Stomach (tissue), 9 donors: ENCODE data around the gene OR14K1. TPM values are rescaled to one million over a fixed set of nuclear protein-coding genes. Genes with fewer than 3 reads are reported as not detected.

Source experiments
- DNase-seq, 2 donors: peaks; one replicate each; pipeline versions ENCODE4 v3.0.0 to v3.0.0-alpha.2; 2013 to 2019
- H3K27ac ChIP-seq, 5 donors: fragments of 200-600 bp in 4 of 5; sonication (generic) in 4 of 5; one replicate each; pipeline ENCODE4 v1.5.1; 2013 to 2019; ENCODE audit warnings: mild to moderate bottlenecking in 1 of 5, moderate library complexity in 1 of 5
- H3K27me3 ChIP-seq, 3 donors: fragments of 200-600 bp; sonication (generic); one replicate each; pipeline ENCODE4 v1.5.1; 2017 to 2019; ENCODE audit warnings: mixed run types in 1 of 3
- H3K36me3 ChIP-seq, 4 donors: fragments of 200-600 bp; sonication (generic); 1 replicate in 3 of 4; 2 replicates in 1 of 4; pipeline ENCODE4 v1.5.1; 2016 to 2019
- H3K4me1 ChIP-seq, 4 donors: fragments of 200-600 bp; sonication (generic); one replicate each; pipeline ENCODE4 v1.5.1; 2016 to 2019
- H3K4me3 ChIP-seq, 4 donors: fragments of 200-600 bp; sonication (generic) in 3 of 4; one replicate each; pipeline ENCODE4 v1.5.1; 2016 to 2019; ENCODE audit warnings: mild to moderate bottlenecking in 1 of 4
- H3K9me3 ChIP-seq, 4 donors: fragments of 200-600 bp; sonication (generic); one replicate each; pipeline ENCODE4 v1.5.1; 2016 to 2019
- CTCF ChIP-seq, 7 experiments: fragments of 450-650 bp in 4 of 7; fragments of 200-600 bp in 3 of 7; sonication (generic) in 3 of 7; IDR thresholded peaks; one replicate each; pipeline ENCODE4 v1.5.1; 2016 to 2019; ENCODE audit warnings: antibody characterized with exemption in 7 of 7, control low read depth in 2 of 7, mild to moderate bottlenecking in 1 of 7
- POLR2A ChIP-seq, 4 donors: fragments of 450-650 bp; IDR thresholded peaks; one replicate each; pipeline ENCODE4 v1.6.1; 2016; ENCODE audit warnings: antibody characterized with exemption in 4 of 4, control low read depth in 2 of 4, mild to moderate bottlenecking in 1 of 4, moderate library complexity in 1 of 4
- POLR2AphosphoS5 ChIP-seq, 3 donors: sonication (generic); formaldehyde crosslinking; IDR thresholded peaks; one replicate each; pipeline ENCODE4 v1.6.1; 2016; ENCODE audit warnings: antibody characterized with exemption in 3 of 3
- intact Hi-C: fragments of 100-400 bp; cut with DNase I; formaldehyde crosslinking; loops from one replicate; pipeline ENCODE4 v1.15.1; 2023; ENCODE audit warnings: low total_unique reads
- polyA plus RNA-seq, 3 donors: library from polyadenylated mRNA; stranded (reverse); fragments of 200-250 nt; gene quantifications; one replicate each; pipeline ENCODE4 v1.2.3, GENCODE V29; 2013
- total RNA-seq, 5 donors: library from RNA; depleted of rRNA; stranded (reverse); fragments of >200 nt; gene quantifications; one replicate each; pipeline versions ENCODE4 v1.1.0 to v1.2.3, GENCODE V29; 2014 to 2016
- donor health status: healthy with polysubstance abuse.
- donor health status: Bipolar disorder and iron deficiency.
- donor health status: healthy.

OR14K1 gene
- total and polyA plus RNA-seq, 8 donors = not detected

GRCh38 chr1:247769603-247770002 is 31.2 kb downstream of the OR14K1 start:
- no peak for DNase-seq
- TF ChIP-seq CTCF (IDR thresholded peaks at IDR 0.05) (no peak), POLR2AphosphoS5 (IDR thresholded peaks at IDR 0.05) (no peak), POLR2A (IDR thresholded peaks at IDR 0.05) (no peak)
- H3K27me3 ChIP-seq = no peaks in the 10 kb centered on the region
- peaks cover 0 to 15% (median 9%) of the 10 kb centered on the region in 4 donors for H3K9me3 ChIP-seq
- H3K27ac ChIP-seq = no peak overlapping the region
- H3K36me3 ChIP-seq = no peaks in the 10 kb centered on the region
- no peaks in the 10 kb centered on the region for H3K4me1 ChIP-seq
- H3K4me3 ChIP-seq = no peak overlapping the region
- intact Hi-C loops = no loop called here

Other genes starting within 250 kb of the OR14K1 start
- not detected for gene OR2C3, start 202.2 kb upstream of the OR14K1 start, total RNA-seq
- not detected for gene OR2C3, start 202.2 kb upstream of the OR14K1 start, polyA plus RNA-seq
- under 1 TPM in 2 of 5 donors, not detected in 3; 0.14 to 0.18 TPM for gene GCSAML, start 189.5 kb upstream of the OR14K1 start, total RNA-seq
- gene GCSAML, start 189.5 kb upstream of the OR14K1 start, polyA plus RNA-seq = 1 to 10 TPM in 1 of 3 donors, under 1 TPM in 2; 0.08 to 2.1 (median 0.68) TPM
- not detected for gene OR2G2, start 150.3 kb upstream of the OR14K1 start, total RNA-seq
- not detected for gene OR2G2, start 150.3 kb upstream of the OR14K1 start, polyA plus RNA-seq
- gene OR2G3, start 133.0 kb upstream of the OR14K1 start, total RNA-seq = not detected
- not detected for gene OR2G3, start 133.0 kb upstream of the OR14K1 start, polyA plus RNA-seq
- not detected for gene OR13G1, start 58.9 kb upstream of the OR14K1 start, total RNA-seq
- gene OR13G1, start 58.9 kb upstream of the OR14K1 start, polyA plus RNA-seq = not detected
- not detected for gene OR6F1, start 22.0 kb upstream of the OR14K1 start, total RNA-seq
- gene OR6F1, start 22.0 kb upstream of the OR14K1 start, polyA plus RNA-seq = not detected
- not detected for gene OR14A2, start 9.5 kb downstream of the OR14K1 start, total RNA-seq
- gene OR14A2, start 9.5 kb downstream of the OR14K1 start, polyA plus RNA-seq = not detected
- gene OR1C1, start 21.9 kb downstream of the OR14K1 start, total RNA-seq = not detected
- not detected for gene OR1C1, start 21.9 kb downstream of the OR14K1 start, polyA plus RNA-seq
- not detected for gene OR14A16, start 85.5 kb downstream of the OR14K1 start, total RNA-seq
- not detected for gene OR14A16, start 85.5 kb downstream of the OR14K1 start, polyA plus RNA-seq
- not detected for gene OR11L1, start 103.3 kb downstream of the OR14K1 start, total RNA-seq
- not detected for gene OR11L1, start 103.3 kb downstream of the OR14K1 start, polyA plus RNA-seq
- gene TRIM58, start 118.6 kb downstream of the OR14K1 start, total RNA-seq = 1 to 10 TPM in 2 of 5 donors, under 1 TPM in 1, not detected in 2; under 0.01 to 2.0 (median 1.2) TPM
- gene TRIM58, start 118.6 kb downstream of the OR14K1 start, polyA plus RNA-seq = under 1 TPM in 2 of 3 donors, not detected in 1; 0.10 to 0.19 TPM
- under 1 TPM in 1 of 5 donors, not detected in 4; 0.92 TPM for gene OR2W3, start 157.0 kb downstream of the OR14K1 start, total RNA-seq
- under 1 TPM in 1 of 3 donors, not detected in 2; 0.13 TPM for gene OR2W3, start 157.0 kb downstream of the OR14K1 start, polyA plus RNA-seq
- gene OR2T8, start 181.6 kb downstream of the OR14K1 start, total RNA-seq = not detected
- not detected for gene OR2T8, start 181.6 kb downstream of the OR14K1 start, polyA plus RNA-seq
- gene OR2AJ1, start 186.3 kb downstream of the OR14K1 start, total RNA-seq = 10 to 100 TPM in 1 of 5 donors, not detected in 4; 10.5 TPM
- gene OR2AJ1, start 186.3 kb downstream of the OR14K1 start, polyA plus RNA-seq = not detected
- not detected for gene OR2L8, start 210.2 kb downstream of the OR14K1 start, total RNA-seq
- gene OR2L8, start 210.2 kb downstream of the OR14K1 start, polyA plus RNA-seq = not detected
- not detected for gene OR2AK2, start 226.6 kb downstream of the OR14K1 start, total RNA-seq
- not detected for gene OR2AK2, start 226.6 kb downstream of the OR14K1 start, polyA plus RNA-seq